Prostate gland (tissue), 2 donors: ENCODE data around the gene RSRC1. TPM values are rescaled to one million over a fixed set of nuclear protein-coding genes. Genes with fewer than 3 reads are reported as not detected.

Experiments used
- DNase-seq: peaks from one replicate; pipeline ENCODE4 v3.0.0-alpha.2; 2019; ENCODE audit warnings: low spot score
- H3K27ac ChIP-seq, 2 donors: fragments of 200-600 bp; sonication (generic); 2 replicates each; pipeline ENCODE4 v1.5.1; 2017 to 2019
- H3K27me3 ChIP-seq: fragments of 200-600 bp; sonication (generic); replicated peaks from 2 replicates; pipeline ENCODE4 v1.5.1; 2019; ENCODE audit not compliant: insufficient read depth
- H3K36me3 ChIP-seq, 2 donors: fragments of 200-600 bp; sonication (generic); 1 replicate in 1 of 2; 2 replicates in 1 of 2; pipeline versions ENCODE4 v1.5.1 to v1.8.1; 2017 to 2019
- H3K4me1 ChIP-seq: fragments of 200-600 bp; sonication (generic); replicated peaks from 2 replicates; pipeline ENCODE4 v1.5.1; 2019
- H3K4me3 ChIP-seq, 2 donors: fragments of 200-600 bp; sonication (generic); 2 replicates each; pipeline ENCODE4 v1.5.1; 2017 to 2019
- H3K9me3 ChIP-seq: fragments of 200-600 bp; sonication (generic); 2 replicates; pipeline ENCODE4 v1.5.1; 2017
- POLR2A ChIP-seq: fragments of 450-650 bp; IDR thresholded peaks from one replicate; pipeline ENCODE4 v1.6.1; 2016; ENCODE audit warnings: antibody characterized with exemption, mild to moderate bottlenecking
- POLR2AphosphoS5 ChIP-seq: sonication (generic); formaldehyde crosslinking; IDR thresholded peaks from one replicate; pipeline ENCODE4 v1.6.1; 2017; ENCODE audit warnings: antibody characterized with exemption
- WGBS: methylation state at CpG from one replicate; pipeline ENCODE4 v1.1.5; 2018; 5-methylcytosine and 5-hydroxymethylcytosine counted together
- intact Hi-C: fragments of 100-400 bp; cut with DNase I; formaldehyde crosslinking; loops from one replicate; pipeline ENCODE4 v1.14.2; 2022
- total RNA-seq, 2 donors: library from RNA; depleted of rRNA; stranded (reverse); fragments of >200 nt; gene quantifications; one replicate each; pipeline ENCODE4 v1.1.0, GENCODE V29; 2016
- TF ChIP-seq, protein P1 (sequence below), 4 experiments: fragments of 200-600 bp in 2 of 4; fragments of 450-650 bp in 2 of 4; sonication (generic) in 2 of 4; IDR thresholded peaks; 1 replicate in 3 of 4; 2 replicates in 1 of 4; pipeline ENCODE4 v1.5.1; 2016 to 2019; ENCODE audit warnings: antibody characterized with exemption in 4 of 4, mild to moderate bottlenecking in 2 of 4, moderate library complexity in 2 of 4

Gene RSRC1
- total RNA-seq, 2 donors from 2014 or later = 36.5 to 50.7 TPM

DNA sequence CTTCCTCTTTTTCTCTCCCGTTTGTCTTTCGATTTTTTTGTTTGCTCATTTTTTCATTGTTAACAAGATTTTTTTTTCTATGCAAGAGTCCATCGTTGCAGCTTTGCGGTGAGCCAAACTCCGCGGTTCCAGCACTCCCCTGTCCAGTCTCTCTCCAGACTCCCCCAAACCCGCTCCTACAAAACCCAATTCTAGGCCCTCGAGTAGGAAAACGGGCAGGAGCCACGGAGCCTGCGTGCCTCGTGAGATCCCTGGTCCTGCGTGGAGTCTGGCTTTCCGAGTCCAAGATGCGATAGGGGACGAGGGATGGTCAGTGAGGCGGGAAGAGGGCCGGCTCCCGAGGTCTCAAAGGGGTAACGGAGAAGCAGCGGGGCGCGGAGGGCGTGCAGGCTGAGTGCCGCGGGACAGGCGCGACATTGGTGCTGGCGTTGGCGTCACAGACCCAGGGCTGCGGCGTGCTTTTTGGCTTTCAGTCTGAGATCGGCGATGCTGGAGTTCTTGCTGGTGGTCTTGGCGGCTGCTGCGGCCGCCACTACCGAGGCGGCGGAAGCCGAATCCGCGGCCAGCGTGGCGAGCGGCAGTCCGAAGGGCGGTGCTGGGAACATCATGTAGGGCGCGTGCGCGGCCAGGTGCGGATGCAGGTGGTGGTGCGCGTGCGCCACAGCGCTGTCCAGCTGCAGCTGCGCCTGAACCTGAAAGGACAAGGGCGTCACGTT is 12.1 kb upstream of the RSRC1 start:
- intact Hi-C loops = no loop called here
- no peaks in the 10 kb centered on the region for H3K9me3 ChIP-seq
- peak; percentile 59 for DNase-seq
- peak overlapping the region; percentile 29 to 43 for H3K4me3 ChIP-seq
- H3K27me3 ChIP-seq = peaks cover 53% of the 10 kb centered on the region
- no peaks in the 10 kb centered on the region for H3K36me3 ChIP-seq
- no peak overlapping the region for H3K27ac ChIP-seq
- WGBS = 2% methylated on average over 55 of the region's 60 CpGs
- no peaks in the 10 kb centered on the region for H3K4me1 ChIP-seq
- TF ChIP-seq POLR2A (peak; percentile 15), POLR2AphosphoS5 (peak; percentile 95)
- TF ChIP-seq, protein P1, sequence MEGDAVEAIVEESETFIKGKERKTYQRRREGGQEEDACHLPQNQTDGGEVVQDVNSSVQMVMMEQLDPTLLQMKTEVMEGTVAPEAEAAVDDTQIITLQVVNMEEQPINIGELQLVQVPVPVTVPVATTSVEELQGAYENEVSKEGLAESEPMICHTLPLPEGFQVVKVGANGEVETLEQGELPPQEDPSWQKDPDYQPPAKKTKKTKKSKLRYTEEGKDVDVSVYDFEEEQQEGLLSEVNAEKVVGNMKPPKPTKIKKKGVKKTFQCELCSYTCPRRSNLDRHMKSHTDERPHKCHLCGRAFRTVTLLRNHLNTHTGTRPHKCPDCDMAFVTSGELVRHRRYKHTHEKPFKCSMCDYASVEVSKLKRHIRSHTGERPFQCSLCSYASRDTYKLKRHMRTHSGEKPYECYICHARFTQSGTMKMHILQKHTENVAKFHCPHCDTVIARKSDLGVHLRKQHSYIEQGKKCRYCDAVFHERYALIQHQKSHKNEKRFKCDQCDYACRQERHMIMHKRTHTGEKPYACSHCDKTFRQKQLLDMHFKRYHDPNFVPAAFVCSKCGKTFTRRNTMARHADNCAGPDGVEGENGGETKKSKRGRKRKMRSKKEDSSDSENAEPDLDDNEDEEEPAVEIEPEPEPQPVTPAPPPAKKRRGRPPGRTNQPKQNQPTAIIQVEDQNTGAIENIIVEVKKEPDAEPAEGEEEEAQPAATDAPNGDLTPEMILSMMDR (IDR thresholded peaks at IDR 0.05) = peak in 1 of 4 experiments; percentile 24

DNA sequence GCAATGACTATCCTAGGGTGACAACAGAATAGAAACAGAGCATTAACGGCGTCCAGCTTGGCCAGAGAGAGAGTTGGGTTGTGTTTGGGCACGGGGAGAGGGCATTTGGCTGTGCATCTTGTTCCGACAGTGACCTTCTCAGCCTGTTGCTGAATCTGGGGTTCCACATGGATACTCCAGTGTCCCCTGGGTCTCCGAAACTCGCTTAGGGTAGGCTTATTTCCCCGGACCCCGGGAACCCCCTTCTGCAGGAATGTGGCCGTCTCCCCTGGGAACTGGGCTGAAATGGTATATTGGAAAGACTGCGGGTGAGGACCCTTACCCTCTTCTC is 11.6 kb upstream of the RSRC1 start:
- Histone ChIP-seq H3K4me1 (no peaks in the 10 kb centered on the region), H3K4me3 (peak overlapping the region; percentile 29 to 43), H3K9me3 (no peaks in the 10 kb centered on the region), H3K27me3 (peaks cover 58% of the 10 kb centered on the region), H3K36me3 (no peaks in the 10 kb centered on the region), H3K27ac (no peak overlapping the region)
- DNase-seq = no peak
- intact Hi-C loops = no loop called here
- 7% methylated on average over 10 of the region's 10 CpGs for WGBS
- TF ChIP-seq POLR2AphosphoS5 (no peak), POLR2A (no peak)
- TF ChIP-seq, protein P1 (IDR thresholded peaks at IDR 0.05) = no peak

DNA sequence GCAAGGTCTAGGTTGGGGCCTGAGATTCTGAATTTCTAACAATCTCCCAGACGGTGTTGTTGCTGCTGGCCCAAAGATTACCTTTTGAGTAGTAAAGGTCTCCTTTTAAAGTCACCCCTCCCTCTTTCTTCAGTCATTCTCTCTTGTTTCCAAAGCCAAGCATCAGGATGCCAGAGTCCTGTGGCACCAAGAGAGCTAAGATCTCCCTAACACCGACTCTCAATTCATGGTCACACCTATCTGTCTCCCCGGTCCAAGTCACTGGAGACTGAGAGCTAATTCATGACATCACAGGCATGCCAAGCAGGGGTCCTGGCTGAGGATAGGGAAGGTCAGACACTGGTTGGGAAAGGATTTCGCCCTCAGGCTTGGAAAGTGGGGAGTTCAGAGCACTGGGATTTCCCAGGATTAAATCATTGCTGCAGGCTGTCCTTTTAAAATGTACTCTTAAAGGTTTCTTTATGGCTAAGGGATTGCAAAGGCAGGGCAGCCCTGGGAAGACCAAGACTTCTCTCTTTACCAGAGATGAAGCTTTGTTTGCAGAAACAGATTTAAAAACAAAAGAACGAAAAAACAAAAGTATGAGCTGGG is 11.0 kb upstream of the RSRC1 start:
- H3K4me3 ChIP-seq = no peak overlapping the region
- H3K27me3 ChIP-seq = peaks cover 62% of the 10 kb centered on the region
- DNase-seq = no peak
- TF ChIP-seq POLR2AphosphoS5 = no peak
- TF ChIP-seq, protein P1 (IDR thresholded peaks at IDR 0.05) = no peak
- TF ChIP-seq POLR2A = no peak
- H3K4me1 ChIP-seq = no peaks in the 10 kb centered on the region
- no peaks in the 10 kb centered on the region for H3K36me3 ChIP-seq
- intact Hi-C loops = no loop called here
- WGBS = 7% methylated on average over 5 of the region's 5 CpGs
- no peak overlapping the region for H3K27ac ChIP-seq
- no peaks in the 10 kb centered on the region for H3K9me3 ChIP-seq

DNA sequence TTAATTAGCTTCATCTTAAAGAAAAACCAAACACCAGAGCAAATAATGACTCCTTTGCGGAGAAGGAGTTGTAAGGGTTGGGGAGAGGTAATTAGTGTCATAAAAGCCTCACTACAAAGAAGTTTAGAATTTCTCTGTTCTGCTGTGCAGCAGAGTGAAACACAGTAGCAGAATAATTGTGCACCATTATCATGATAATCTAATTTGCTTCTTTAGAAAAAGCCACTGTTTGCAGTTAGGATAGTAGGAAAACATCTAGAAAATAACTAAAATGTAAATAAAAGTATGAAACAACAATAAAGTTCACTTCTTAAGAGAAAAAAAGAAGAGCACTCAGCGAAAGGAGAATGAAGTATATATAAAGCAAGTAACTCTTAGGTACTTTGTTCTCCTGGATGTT is 9.2 kb upstream of the RSRC1 start:
- no peaks in the 10 kb centered on the region for H3K4me1 ChIP-seq
- no peak for DNase-seq
- TF ChIP-seq POLR2AphosphoS5 = no peak
- TF ChIP-seq, protein P1 (IDR thresholded peaks at IDR 0.05) = no peak
- no peak for TF ChIP-seq POLR2A
- 25% methylated on average over 2 of the region's 2 CpGs for WGBS
- H3K36me3 ChIP-seq = no peaks in the 10 kb centered on the region
- peaks cover 46% of the 10 kb centered on the region for H3K27me3 ChIP-seq
- no peak overlapping the region for H3K4me3 ChIP-seq
- no peak overlapping the region for H3K27ac ChIP-seq
- intact Hi-C loops = no loop called here
- no peaks in the 10 kb centered on the region for H3K9me3 ChIP-seq
